NT2/D1 (cell line): ENCODE measurements around the gene FRMD5.

Source experiments
- SUZ12 ChIP-seq: IDR thresholded peaks from 2 replicates; pipeline ENCODE4 v1.6.1; 2011; ENCODE audit not compliant: insufficient read length, insufficient read depth; ENCODE audit errors: extremely low read depth
- YY1 ChIP-seq: IDR thresholded peaks from 2 replicates; pipeline ENCODE4 v1.6.1; 2011; ENCODE audit not compliant: insufficient read length, insufficient read depth
- ZNF274 ChIP-seq: IDR thresholded peaks from 2 replicates; pipeline ENCODE4 v1.6.1; 2011; ENCODE audit warnings: mild to moderate bottlenecking, low read depth, low read length

GRCh38 chr15:43928152-43928551, 266.9 kb downstream of the FRMD5 start:
- no peak for TF ChIP-seq YY1
- no peak for TF ChIP-seq ZNF274
- TF ChIP-seq SUZ12: no peak
